ENCODE data around the gene PACSIN3.

Gene PACSIN3

GRCh38 chr11:47176328-47177228, 9.7 kb downstream of the PACSIN3 start, which contains the start of gene ARFGAP2:
Gene ARFGAP2, minus strand, starts transcription at chr11:47176879. Its CDS starts 26 bp downstream, at chr11:47176853.
- DNase-seq (ENCODE audit: low spot score) = peak; percentile 92

GRCh38 chr11:47175746-47176327, 10.4 kb downstream of the PACSIN3 start:
- DNase-seq (ENCODE audit: low spot score) = peak; percentile 49

- DNase-seq (ENCODE audit: low spot score) = no peak
Observed at GRCh38 chr11:47172740-47173336, 13.4 kb downstream of the PACSIN3 start.

GRCh38 chr11:47171856-47172255, 14.4 kb downstream of the PACSIN3 start:
- DNase-seq (ENCODE audit: low spot score) = no peak

GRCh38 chr11:47171061-47171838, 15.0 kb downstream of the PACSIN3 start:
- no peak for DNase-seq (ENCODE audit: low spot score)

- no peak for DNase-seq (ENCODE audit: low spot score)
Observed at GRCh38 chr11:47166368-47166767, 19.9 kb downstream of the PACSIN3 start.

GRCh38 chr11:47165253-47165840, 20.9 kb downstream of the PACSIN3 start:
- no peak for DNase-seq (ENCODE audit: low spot score)

- DNase-seq (ENCODE audit: low spot score) = no peak
Observed at GRCh38 chr11:47164321-47164720, 21.9 kb downstream of the PACSIN3 start.

- DNase-seq (ENCODE audit: low spot score) = no peak
Observed at GRCh38 chr11:47163898-47164297, 22.3 kb downstream of the PACSIN3 start.

- DNase-seq (ENCODE audit: low spot score) = no peak
Observed at GRCh38 chr11:47163193-47163592, 23.0 kb downstream of the PACSIN3 start.

- DNase-seq (ENCODE audit: low spot score) = no peak
Observed at GRCh38 chr11:47162426-47162825, 23.8 kb downstream of the PACSIN3 start.

GRCh38 chr11:47161890-47162289, 24.3 kb downstream of the PACSIN3 start:
- DNase-seq (ENCODE audit: low spot score) = no peak

- DNase-seq (ENCODE audit: low spot score) = peak; percentile 65
Observed at GRCh38 chr11:47161134-47161854, 24.9 kb downstream of the PACSIN3 start.

- no peak for DNase-seq (ENCODE audit: low spot score)
Observed at GRCh38 chr11:47160753-47161133, 25.5 kb downstream of the PACSIN3 start.

GRCh38 chr11:47158242-47158641, 28.0 kb downstream of the PACSIN3 start:
- DNase-seq (ENCODE audit: low spot score) = no peak

- DNase-seq (ENCODE audit: low spot score) = no peak
Observed at GRCh38 chr11:47157805-47158204, 28.4 kb downstream of the PACSIN3 start.

- no peak for DNase-seq (ENCODE audit: low spot score)
Observed at GRCh38 chr11:47156951-47157350, 29.3 kb downstream of the PACSIN3 start.

- no peak for DNase-seq (ENCODE audit: low spot score)
Observed at GRCh38 chr11:47156333-47156732, 29.9 kb downstream of the PACSIN3 start.

GRCh38 chr11:47155879-47156278, 30.4 kb downstream of the PACSIN3 start:
- no peak for DNase-seq (ENCODE audit: low spot score)

GRCh38 chr11:47154616-47155570, 31.3 kb downstream of the PACSIN3 start:
- DNase-seq (ENCODE audit: low spot score) = no peak

Data from RKO (cell line).